Ovary (tissue), 3 donors: ENCODE data around the gene PLEKHG4B.

Experiments used
- POLR2A ChIP-seq: fragments of 450-650 bp; IDR thresholded peaks from one replicate; pipeline ENCODE4 v1.6.1; 2017; ENCODE audit warnings: antibody characterized with exemption, mild to moderate bottlenecking, moderate library complexity
- TF ChIP-seq, protein P1 (sequence below), 3 donors: fragments of 450-650 bp in 2 of 3; fragments of 200-600 bp in 1 of 3; IDR thresholded peaks; one replicate each; pipeline versions ENCODE4 v1.5.1 to v1.8.0; 2016 to 2022; ENCODE audit warnings: antibody characterized with exemption in 3 of 3, mild to moderate bottlenecking in 1 of 3
- donor health status: DM: no; HTN: no; CAD: no.

DNA sequence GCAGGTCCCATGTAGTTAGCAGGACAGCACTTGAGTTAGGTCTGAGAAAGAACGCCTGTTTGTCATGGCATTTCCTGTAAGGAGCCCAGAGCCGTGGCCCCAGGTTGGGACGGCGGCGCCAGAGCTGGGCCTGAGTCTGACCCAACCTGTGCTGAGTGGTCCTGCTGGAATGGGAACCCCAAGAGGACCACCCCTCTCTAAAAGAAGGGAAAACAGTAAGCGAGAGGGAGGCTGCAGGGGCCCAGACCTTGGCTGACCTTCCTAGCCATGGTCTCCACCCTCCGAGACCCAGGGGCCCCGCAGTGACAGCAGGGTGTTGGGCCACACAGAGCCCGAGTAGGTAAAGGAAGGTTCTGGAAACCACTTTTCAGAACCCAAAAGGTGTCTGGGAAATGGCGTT is 97.5 kb downstream of the PLEKHG4B start:
- TF ChIP-seq, protein P1, sequence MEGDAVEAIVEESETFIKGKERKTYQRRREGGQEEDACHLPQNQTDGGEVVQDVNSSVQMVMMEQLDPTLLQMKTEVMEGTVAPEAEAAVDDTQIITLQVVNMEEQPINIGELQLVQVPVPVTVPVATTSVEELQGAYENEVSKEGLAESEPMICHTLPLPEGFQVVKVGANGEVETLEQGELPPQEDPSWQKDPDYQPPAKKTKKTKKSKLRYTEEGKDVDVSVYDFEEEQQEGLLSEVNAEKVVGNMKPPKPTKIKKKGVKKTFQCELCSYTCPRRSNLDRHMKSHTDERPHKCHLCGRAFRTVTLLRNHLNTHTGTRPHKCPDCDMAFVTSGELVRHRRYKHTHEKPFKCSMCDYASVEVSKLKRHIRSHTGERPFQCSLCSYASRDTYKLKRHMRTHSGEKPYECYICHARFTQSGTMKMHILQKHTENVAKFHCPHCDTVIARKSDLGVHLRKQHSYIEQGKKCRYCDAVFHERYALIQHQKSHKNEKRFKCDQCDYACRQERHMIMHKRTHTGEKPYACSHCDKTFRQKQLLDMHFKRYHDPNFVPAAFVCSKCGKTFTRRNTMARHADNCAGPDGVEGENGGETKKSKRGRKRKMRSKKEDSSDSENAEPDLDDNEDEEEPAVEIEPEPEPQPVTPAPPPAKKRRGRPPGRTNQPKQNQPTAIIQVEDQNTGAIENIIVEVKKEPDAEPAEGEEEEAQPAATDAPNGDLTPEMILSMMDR (IDR thresholded peaks at IDR 0.05), result no peak
- TF ChIP-seq POLR2A, result no peak
